LNCaP clone FGC (cell line): ENCODE measurements around the gene RASD2.

ENCODE experiments used
- DNase-seq: peaks from one replicate; pipeline ENCODE4 v3.0.0-alpha.2; 2011; ENCODE audit warnings: low read depth
- H3K4me3 ChIP-seq: 2 replicates; pipeline ENCODE4 v1.5.1; 2011; ENCODE audit warnings: mild to moderate bottlenecking, low read depth, low read length, control low read depth
- CTCF ChIP-seq: IDR thresholded peaks from 2 replicates; pipeline ENCODE4 v1.5.1; 2012; ENCODE audit warnings: mild to moderate bottlenecking; ENCODE audit not compliant: control insufficient read depth, insufficient read depth; ENCODE audit errors: extremely low read depth

RASD2 gene

GRCh38 chr22:35549328-35549727 lies 8.7 kb downstream of the RASD2 start:
- DNase-seq = no peak
- TF ChIP-seq CTCF = no peak
- no peak overlapping the region for H3K4me3 ChIP-seq

GRCh38 chr22:35551549-35552177 lies 11.0 kb downstream of the RASD2 start:
- no peak for TF ChIP-seq CTCF
- no peak for DNase-seq
- H3K4me3 ChIP-seq = no peak overlapping the region

GRCh38 chr22:35552196-35552842 lies 11.7 kb downstream of the RASD2 start:
- no peak overlapping the region for H3K4me3 ChIP-seq
- no peak for DNase-seq
- TF ChIP-seq CTCF = no peak

GRCh38 chr22:35552846-35553245 lies 12.2 kb downstream of the RASD2 start:
- no peak for TF ChIP-seq CTCF
- no peak overlapping the region for H3K4me3 ChIP-seq
- no peak for DNase-seq

- H3K4me3 ChIP-seq = no peak overlapping the region
- TF ChIP-seq CTCF = no peak
- DNase-seq = no peak
These were observed 12.7 kb downstream of the RASD2 start for GRCh38 chr22:35553341-35553740.

- no peak for TF ChIP-seq CTCF
These were observed 13.7 kb downstream of the RASD2 start for GRCh38 chr22:35554297-35554845.

More at GRCh38 chr22:35554297-35554845, 13.7 kb downstream of the RASD2 start:
- H3K4me3 ChIP-seq = no peak overlapping the region
- no peak for DNase-seq
